ENCODE measurements around the gene PSMD1.
A peak's percentile ranks its signal among the peaks of the same experiment; 100 is the strongest.
"Not testable (repeated sequence)": the region's sequence is repeated elsewhere in the genome, so short reads cannot be mapped to it uniquely, and the experiment has no call there.

PSMD1 gene

GRCh38 chr2:231056453-231057416, at the start of gene PSMD1:
Gene PSMD1, plus strand, starts transcription at chr2:231056867. Its CDS starts 159 bp downstream, at chr2:231057026.
- DNase-seq (ENCODE audit: low read depth in 1 of 2, low spot score in 1 of 2), result peak; percentile 88 to 90

- DNase-seq (ENCODE audit: low read depth in 1 of 2, low spot score in 1 of 2), result no peak
Observed at GRCh38 chr2:231007286-231008098, 49.2 kb upstream of the PSMD1 start.

GRCh38 chr2:231008131-231008530, 48.5 kb upstream of the PSMD1 start:
- no peak for DNase-seq (ENCODE audit: low read depth in 1 of 2, low spot score in 1 of 2)

GRCh38 chr2:231009236-231009919, 47.3 kb upstream of the PSMD1 start:
- no peak for DNase-seq (ENCODE audit: low read depth in 1 of 2, low spot score in 1 of 2)

- no peak for DNase-seq (ENCODE audit: low read depth in 1 of 2, low spot score in 1 of 2)
Observed at GRCh38 chr2:231010201-231010730, 46.4 kb upstream of the PSMD1 start.

- no peak for DNase-seq (ENCODE audit: low read depth in 1 of 2, low spot score in 1 of 2)
Observed at GRCh38 chr2:231011526-231011925, 45.1 kb upstream of the PSMD1 start.

- DNase-seq (ENCODE audit: low read depth in 1 of 2, low spot score in 1 of 2), result no peak
Observed at GRCh38 chr2:231012463-231012862, 44.2 kb upstream of the PSMD1 start.

- no peak for DNase-seq (ENCODE audit: low read depth in 1 of 2, low spot score in 1 of 2)
Observed at GRCh38 chr2:231013820-231014219, 42.8 kb upstream of the PSMD1 start.

GRCh38 chr2:231015478-231015877, 41.2 kb upstream of the PSMD1 start:
- DNase-seq (ENCODE audit: low read depth in 1 of 2, low spot score in 1 of 2), result no peak

GRCh38 chr2:231015926-231016325, 40.7 kb upstream of the PSMD1 start:
- DNase-seq (ENCODE audit: low read depth in 1 of 2, low spot score in 1 of 2), result no peak

- DNase-seq (ENCODE audit: low read depth in 1 of 2, low spot score in 1 of 2), result no peak
Observed at GRCh38 chr2:231016566-231017230, 40.0 kb upstream of the PSMD1 start.

GRCh38 chr2:231017231-231017598, 39.5 kb upstream of the PSMD1 start:
- DNase-seq (ENCODE audit: low read depth in 1 of 2, low spot score in 1 of 2), result no peak

- no peak for DNase-seq (ENCODE audit: low read depth in 1 of 2, low spot score in 1 of 2)
Observed at GRCh38 chr2:231018184-231018583, 38.5 kb upstream of the PSMD1 start.

GRCh38 chr2:231025059-231025458, 31.6 kb upstream of the PSMD1 start:
- not testable (repeated sequence) for DNase-seq (ENCODE audit: low read depth in 1 of 2, low spot score in 1 of 2)

GRCh38 chr2:231028889-231029288, 27.8 kb upstream of the PSMD1 start:
- no peak for DNase-seq (ENCODE audit: low read depth in 1 of 2, low spot score in 1 of 2)

GRCh38 chr2:231029563-231029962, 27.1 kb upstream of the PSMD1 start:
- no peak for DNase-seq (ENCODE audit: low read depth in 1 of 2, low spot score in 1 of 2)

GRCh38 chr2:231030725-231031124, 25.9 kb upstream of the PSMD1 start:
- DNase-seq (ENCODE audit: low read depth in 1 of 2, low spot score in 1 of 2), result no peak

- no peak for DNase-seq (ENCODE audit: low read depth in 1 of 2, low spot score in 1 of 2)
Observed at GRCh38 chr2:231032575-231033140, 24.0 kb upstream of the PSMD1 start.

- DNase-seq (ENCODE audit: low read depth in 1 of 2, low spot score in 1 of 2), result no peak
Observed at GRCh38 chr2:231033147-231034132, 23.2 kb upstream of the PSMD1 start.
